ENCODE results near the gene MED12L.

MED12L gene

DNA sequence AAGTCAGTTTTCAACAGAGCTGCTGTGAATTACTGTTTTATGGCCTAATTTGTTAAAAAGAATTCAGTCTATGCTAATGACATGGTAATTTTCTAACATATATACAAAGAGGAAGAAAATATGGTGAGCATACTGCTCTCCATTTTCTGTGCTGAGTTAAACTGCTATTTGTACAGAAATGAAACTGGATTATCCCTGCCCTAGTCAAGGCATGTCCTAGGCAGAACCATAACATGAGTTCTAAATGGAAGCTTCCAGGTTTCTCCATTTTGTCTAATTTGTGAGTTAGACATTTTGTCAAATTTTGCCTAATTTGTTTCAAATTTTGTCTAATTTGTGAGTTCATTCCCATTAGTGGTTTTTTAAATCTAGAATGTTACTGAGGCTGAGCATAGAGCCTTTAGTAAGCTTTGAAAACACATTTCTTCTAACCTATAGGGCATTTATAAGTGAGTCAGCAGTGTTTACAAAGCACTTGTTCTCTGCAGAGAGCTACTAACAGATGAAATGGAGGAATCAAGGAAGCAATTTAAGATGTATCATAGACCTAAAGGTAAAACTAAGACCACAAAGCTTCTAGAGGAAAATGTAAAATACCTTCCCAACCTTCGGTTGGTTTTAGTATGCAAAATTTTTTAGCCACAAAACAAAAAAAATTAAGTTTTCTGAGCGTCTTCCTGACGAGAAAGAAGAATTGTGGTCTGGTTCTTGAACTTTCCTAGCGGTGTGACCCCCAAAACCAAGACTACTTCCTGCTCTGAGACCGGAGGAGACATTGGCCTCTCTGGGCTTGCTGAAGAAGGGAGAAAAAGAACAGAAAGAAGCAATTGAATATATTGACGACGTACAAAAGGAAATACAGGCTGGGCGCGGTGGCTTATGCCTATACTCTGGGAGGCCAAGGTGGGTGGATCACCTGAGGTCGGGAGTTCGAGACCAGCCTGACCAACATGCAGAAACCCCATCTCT lies 183.1 kb downstream of the MED12L start:
- H3K27ac ChIP-seq (ENCODE audit: extremely low read depth, low read depth, low read length), result no peak overlapping the region
- H3K9me3 ChIP-seq (ENCODE audit: control insufficient read depth, insufficient read depth, low read depth, low read length), result no peaks in the 10 kb centered on the region
- no peak for TF ChIP-seq ZNF791 (tag by site-specific recombination; IDR thresholded peaks at IDR 0.05)
- no peak for TF ChIP-seq PRDM1 (tag by site-specific recombination; IDR thresholded peaks at IDR 0.05)
- TF ChIP-seq, protein P1, sequence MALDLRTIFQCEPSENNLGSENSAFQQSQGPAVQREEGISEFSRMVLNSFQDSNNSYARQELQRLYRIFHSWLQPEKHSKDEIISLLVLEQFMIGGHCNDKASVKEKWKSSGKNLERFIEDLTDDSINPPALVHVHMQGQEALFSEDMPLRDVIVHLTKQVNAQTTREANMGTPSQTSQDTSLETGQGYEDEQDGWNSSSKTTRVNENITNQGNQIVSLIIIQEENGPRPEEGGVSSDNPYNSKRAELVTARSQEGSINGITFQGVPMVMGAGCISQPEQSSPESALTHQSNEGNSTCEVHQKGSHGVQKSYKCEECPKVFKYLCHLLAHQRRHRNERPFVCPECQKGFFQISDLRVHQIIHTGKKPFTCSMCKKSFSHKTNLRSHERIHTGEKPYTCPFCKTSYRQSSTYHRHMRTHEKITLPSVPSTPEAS (tag by site-specific recombination; IDR thresholded peaks at IDR 0.05), result no peak
- no peak for TF ChIP-seq ZSCAN16 (tag by site-specific recombination; IDR thresholded peaks at IDR 0.05)
- CTCF ChIA-PET, result interaction anchor here (1.4 kb wide), 1 partner anchor 9 kb away, joined by 3 read pairs; the partner anchor contains the start of gene P2RY14
- no peaks in the 10 kb centered on the region for H3K36me3 ChIP-seq (ENCODE audit: control insufficient read depth in 2 of 2, insufficient read depth in 1 of 2, low read length in 2 of 2)
- POLR2A ChIA-PET, result no interaction called here
- no peaks in the 10 kb centered on the region for H3K4me1 ChIP-seq (ENCODE audit: control insufficient read depth, insufficient read depth, low read length)
- H3K4me3 ChIP-seq (ENCODE audit: low read depth, low read length), result no peak overlapping the region

DNA sequence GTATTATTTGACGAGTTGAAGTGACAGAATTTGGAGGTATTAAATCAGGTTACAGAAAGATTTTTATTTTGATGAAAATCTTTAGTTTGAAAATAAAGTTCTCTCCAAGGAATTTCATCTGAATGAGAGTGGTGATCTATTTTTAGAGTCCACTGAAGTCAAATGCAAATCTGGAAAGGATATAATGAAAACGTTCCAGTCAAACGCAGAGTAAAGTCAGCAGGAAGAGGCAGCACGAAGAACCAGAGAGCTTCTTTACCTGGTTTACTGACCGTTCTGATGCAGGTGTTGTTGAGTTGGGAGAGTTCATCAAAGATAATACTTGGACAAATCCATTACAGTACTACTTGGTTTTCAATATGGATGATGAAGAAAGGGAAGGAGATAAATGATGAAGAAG lies 184.2 kb downstream of the MED12L start:
- Histone ChIP-seq H3K36me3 (ENCODE audit: control insufficient read depth in 2 of 2, insufficient read depth in 1 of 2, low read length in 2 of 2) (no peaks in the 10 kb centered on the region), H3K4me3 (ENCODE audit: low read depth, low read length) (no peak overlapping the region), H3K9me3 (ENCODE audit: control insufficient read depth, insufficient read depth, low read depth, low read length) (no peaks in the 10 kb centered on the region), H3K27ac (ENCODE audit: extremely low read depth, low read depth, low read length) (no peak overlapping the region), H3K4me1 (ENCODE audit: control insufficient read depth, insufficient read depth, low read length) (no peaks in the 10 kb centered on the region)
- POLR2A ChIA-PET, result no interaction called here
- TF ChIP-seq, protein P2, sequence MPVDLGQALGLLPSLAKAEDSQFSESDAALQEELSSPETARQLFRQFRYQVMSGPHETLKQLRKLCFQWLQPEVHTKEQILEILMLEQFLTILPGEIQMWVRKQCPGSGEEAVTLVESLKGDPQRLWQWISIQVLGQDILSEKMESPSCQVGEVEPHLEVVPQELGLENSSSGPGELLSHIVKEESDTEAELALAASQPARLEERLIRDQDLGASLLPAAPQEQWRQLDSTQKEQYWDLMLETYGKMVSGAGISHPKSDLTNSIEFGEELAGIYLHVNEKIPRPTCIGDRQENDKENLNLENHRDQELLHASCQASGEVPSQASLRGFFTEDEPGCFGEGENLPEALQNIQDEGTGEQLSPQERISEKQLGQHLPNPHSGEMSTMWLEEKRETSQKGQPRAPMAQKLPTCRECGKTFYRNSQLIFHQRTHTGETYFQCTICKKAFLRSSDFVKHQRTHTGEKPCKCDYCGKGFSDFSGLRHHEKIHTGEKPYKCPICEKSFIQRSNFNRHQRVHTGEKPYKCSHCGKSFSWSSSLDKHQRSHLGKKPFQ (tag by site-specific recombination; IDR thresholded peaks at IDR 0.05), result no peak
- TF ChIP-seq ZNF792 (tag by site-specific recombination; IDR thresholded peaks at IDR 0.05), result no peak
- TF ChIP-seq ZNF140 (tag by site-specific recombination; IDR thresholded peaks at IDR 0.05), result no peak
- TF ChIP-seq ZNF10 (tag by site-specific recombination; IDR thresholded peaks at IDR 0.05), result no peak
- TF ChIP-seq, protein P3, sequence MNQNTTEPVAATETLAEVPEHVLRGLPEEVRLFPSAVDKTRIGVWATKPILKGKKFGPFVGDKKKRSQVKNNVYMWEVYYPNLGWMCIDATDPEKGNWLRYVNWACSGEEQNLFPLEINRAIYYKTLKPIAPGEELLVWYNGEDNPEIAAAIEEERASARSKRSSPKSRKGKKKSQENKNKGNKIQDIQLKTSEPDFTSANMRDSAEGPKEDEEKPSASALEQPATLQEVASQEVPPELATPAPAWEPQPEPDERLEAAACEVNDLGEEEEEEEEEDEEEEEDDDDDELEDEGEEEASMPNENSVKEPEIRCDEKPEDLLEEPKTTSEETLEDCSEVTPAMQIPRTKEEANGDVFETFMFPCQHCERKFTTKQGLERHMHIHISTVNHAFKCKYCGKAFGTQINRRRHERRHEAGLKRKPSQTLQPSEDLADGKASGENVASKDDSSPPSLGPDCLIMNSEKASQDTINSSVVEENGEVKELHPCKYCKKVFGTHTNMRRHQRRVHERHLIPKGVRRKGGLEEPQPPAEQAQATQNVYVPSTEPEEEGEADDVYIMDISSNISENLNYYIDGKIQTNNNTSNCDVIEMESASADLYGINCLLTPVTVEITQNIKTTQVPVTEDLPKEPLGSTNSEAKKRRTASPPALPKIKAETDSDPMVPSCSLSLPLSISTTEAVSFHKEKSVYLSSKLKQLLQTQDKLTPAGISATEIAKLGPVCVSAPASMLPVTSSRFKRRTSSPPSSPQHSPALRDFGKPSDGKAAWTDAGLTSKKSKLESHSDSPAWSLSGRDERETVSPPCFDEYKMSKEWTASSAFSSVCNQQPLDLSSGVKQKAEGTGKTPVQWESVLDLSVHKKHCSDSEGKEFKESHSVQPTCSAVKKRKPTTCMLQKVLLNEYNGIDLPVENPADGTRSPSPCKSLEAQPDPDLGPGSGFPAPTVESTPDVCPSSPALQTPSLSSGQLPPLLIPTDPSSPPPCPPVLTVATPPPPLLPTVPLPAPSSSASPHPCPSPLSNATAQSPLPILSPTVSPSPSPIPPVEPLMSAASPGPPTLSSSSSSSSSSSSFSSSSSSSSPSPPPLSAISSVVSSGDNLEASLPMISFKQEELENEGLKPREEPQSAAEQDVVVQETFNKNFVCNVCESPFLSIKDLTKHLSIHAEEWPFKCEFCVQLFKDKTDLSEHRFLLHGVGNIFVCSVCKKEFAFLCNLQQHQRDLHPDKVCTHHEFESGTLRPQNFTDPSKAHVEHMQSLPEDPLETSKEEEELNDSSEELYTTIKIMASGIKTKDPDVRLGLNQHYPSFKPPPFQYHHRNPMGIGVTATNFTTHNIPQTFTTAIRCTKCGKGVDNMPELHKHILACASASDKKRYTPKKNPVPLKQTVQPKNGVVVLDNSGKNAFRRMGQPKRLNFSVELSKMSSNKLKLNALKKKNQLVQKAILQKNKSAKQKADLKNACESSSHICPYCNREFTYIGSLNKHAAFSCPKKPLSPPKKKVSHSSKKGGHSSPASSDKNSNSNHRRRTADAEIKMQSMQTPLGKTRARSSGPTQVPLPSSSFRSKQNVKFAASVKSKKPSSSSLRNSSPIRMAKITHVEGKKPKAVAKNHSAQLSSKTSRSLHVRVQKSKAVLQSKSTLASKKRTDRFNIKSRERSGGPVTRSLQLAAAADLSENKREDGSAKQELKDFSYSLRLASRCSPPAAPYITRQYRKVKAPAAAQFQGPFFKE (tag by site-specific recombination; IDR thresholded peaks at IDR 0.05; ENCODE audit: borderline replicate concordance), result no peak
- no peak for TF ChIP-seq ZNF214 (tag by site-specific recombination; IDR thresholded peaks at IDR 0.05; ENCODE audit: borderline replicate concordance)
- TF ChIP-seq SETDB1 (IDR thresholded peaks at IDR 0.05; ENCODE audit: insufficient read length, low read length), result no peak
- TF ChIP-seq ZNF501 (tag by site-specific recombination; IDR thresholded peaks at IDR 0.05), result no peak
- no peak for TF ChIP-seq ZNF37A (tag by site-specific recombination; IDR thresholded peaks at IDR 0.05)
- TF ChIP-seq, protein P4, sequence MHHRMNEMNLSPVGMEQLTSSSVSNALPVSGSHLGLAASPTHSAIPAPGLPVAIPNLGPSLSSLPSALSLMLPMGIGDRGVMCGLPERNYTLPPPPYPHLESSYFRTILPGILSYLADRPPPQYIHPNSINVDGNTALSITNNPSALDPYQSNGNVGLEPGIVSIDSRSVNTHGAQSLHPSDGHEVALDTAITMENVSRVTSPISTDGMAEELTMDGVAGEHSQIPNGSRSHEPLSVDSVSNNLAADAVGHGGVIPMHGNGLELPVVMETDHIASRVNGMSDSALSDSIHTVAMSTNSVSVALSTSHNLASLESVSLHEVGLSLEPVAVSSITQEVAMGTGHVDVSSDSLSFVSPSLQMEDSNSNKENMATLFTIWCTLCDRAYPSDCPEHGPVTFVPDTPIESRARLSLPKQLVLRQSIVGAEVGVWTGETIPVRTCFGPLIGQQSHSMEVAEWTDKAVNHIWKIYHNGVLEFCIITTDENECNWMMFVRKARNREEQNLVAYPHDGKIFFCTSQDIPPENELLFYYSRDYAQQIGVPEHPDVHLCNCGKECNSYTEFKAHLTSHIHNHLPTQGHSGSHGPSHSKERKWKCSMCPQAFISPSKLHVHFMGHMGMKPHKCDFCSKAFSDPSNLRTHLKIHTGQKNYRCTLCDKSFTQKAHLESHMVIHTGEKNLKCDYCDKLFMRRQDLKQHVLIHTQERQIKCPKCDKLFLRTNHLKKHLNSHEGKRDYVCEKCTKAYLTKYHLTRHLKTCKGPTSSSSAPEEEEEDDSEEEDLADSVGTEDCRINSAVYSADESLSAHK (tag by site-specific recombination; IDR thresholded peaks at IDR 0.05), result no peak
- TF ChIP-seq ZSCAN16 (tag by site-specific recombination; IDR thresholded peaks at IDR 0.05), result no peak
- TF ChIP-seq ZNF791 (tag by site-specific recombination; IDR thresholded peaks at IDR 0.05), result no peak
- CTCF ChIA-PET, result no interaction called here

All from HEK293 (cell line).